AML-193 (cell line): ENCODE data around the gene ZNF343.
"Not testable (repeated sequence)": the region's sequence is repeated elsewhere in the genome, so short reads cannot be mapped to it uniquely, and the experiment has no call there.

ENCODE experiments used
- DNase-seq, 2 experiments: peaks; one replicate each; lab custom pipeline; 2025; lab: John Stamatoyannopoulos, UW

Gene ZNF343

DNA sequence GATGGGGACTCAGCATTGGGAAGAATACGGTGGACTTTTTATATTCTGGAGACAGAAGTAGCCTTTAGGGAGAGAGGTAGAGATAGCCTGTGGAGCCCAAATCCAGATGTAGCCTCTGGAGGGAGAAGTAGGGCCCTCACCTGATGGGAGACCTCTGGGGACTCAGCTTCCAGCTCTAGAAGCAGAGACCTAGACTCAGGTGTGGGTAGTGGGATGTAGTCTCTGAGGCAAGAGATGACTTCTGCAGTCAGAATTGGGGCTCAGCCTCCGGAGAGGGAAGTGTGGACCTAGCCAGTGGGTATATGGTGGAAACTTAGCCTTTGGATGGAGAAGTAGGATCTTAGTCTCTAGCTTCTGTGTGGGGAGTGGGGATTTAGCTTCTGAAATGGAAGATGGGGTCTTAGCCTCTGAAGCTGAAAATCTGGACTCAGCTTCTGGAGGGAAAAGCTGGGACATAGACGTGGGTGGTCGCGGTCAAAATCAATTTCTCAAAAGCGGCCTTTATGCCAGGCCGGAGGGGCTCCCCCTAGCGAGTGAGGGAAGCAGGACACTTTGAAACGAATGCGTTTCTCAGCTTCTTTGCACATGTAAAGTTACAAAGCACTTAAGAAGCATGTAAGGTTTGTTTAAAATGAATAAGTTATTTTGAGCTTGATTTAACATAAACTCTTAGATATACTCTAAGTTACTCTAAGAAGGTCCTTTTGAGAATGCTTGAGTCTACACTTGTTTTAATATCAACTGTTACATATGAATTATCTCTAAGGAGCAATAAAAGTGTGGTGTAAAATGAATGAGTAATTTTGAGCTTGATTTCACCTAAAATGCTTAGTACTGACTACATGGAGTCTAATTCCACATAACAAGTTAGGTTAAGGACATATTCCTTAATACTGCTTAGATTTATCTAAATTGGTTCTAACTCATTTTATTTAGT, 12.9 kb upstream of the ZNF343 start:
- DNase-seq: peak; percentile 25 to 36

DNA sequence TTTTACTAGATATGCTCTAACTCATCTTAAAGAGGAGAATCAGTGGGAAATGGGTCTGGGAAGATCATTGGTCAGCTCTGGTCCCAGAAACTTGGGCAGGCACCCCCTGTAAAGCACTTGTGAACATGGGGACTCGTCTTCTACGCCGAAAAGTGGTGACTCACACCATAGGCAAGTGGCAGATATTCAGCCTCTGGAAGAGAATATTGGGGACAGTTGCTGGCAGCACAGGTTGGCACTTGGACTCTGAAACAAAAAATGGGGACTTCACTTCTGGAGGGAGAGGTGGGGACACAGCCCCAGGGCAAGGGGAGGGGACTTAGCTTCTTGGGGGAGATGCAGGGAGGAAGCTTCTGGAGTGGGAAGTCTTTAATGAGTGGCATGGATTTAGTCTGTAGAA, 11.9 kb upstream of the ZNF343 start:
- no peak for DNase-seq

DNA sequence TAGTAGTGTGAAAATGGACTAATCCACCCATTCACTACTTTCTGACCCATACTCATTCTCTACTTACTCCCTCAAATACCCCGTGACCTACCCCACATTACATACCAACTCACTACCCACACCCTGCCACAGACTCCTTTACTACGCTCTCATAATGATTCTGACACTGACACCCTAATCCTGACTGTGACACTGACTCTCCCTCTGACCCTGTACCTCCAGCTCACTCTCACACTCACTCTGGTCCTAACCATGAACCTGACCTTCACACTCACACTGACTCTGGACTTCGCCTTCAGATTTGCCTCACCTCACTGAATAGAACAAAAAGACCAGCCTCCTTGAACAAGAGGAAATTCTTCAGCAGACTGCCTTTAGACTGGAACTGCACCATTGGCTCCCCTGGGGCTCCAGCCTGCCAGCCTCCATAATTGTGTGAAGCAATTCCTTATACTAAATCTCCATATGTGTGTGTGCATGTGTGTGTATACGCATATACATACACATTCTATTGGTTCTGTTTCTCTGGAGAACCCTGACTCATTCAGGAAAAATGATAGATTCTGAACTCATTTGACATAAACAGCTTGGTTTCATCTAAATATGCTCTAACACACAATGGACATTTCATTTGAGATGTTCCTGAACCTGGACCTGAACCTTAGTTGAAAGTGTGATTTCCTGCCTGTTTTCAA, 10.5 kb upstream of the ZNF343 start:
- no peak for DNase-seq

DNA sequence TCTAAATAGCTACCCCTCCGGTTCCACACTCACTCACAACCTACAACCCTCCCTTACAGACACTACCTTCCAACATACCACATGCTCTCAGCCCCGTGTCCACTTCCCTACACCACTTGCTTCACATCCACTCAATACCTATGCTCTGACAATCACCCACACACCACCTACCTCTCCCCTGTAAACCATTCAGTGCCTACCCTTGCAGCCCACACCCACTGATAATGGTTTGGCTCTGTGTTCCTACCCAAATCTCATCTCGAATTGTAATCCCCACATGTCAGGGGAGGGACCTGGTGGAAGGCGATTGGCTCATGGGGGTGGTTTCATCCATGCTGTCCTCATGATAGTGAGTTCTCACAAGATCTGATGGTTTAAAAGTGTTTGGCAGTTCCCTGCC, 9.8 kb upstream of the ZNF343 start:
- no peak for DNase-seq

DNA sequence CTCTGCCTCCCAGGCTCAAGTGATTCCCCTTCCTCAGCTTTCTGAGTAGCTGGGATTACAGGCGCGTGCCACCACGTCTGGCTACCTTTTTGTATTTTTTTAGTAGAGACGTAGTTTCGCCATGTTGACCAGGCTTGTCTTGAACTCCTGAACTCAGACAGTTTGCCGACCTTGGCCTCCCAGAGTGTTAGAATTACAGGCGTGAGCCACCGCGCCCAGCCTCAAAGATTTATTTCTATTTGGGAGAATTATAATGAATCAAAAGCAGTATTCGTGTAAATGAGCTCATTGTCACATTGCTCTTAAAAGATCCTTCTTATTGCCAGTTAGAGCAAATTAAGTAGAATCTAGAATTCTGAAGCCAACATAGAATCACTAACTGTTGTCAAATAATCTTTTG, 9.4 kb upstream of the ZNF343 start:
- DNase-seq: no peak

DNA sequence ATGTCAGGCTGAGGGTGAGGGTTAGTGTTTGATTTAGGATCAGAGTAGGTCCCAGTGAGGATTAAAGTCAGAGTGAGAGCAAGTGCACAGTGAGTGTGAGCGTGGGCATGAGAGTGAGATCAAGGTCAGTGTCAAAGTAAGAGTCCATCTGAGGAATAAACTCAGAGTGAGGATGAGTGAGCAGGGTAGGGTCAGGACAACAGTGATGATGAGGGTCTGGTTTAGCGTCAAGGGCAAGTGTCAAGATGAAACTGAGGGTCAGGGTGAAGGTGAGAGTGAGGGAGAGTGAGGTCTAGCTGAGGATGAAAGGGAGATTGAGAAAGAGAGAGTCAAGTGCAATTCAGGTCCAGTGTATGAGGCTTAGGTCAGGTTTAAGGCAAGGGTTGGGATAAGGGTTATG, 7.7 kb upstream of the ZNF343 start:
- DNase-seq: no peak

DNA sequence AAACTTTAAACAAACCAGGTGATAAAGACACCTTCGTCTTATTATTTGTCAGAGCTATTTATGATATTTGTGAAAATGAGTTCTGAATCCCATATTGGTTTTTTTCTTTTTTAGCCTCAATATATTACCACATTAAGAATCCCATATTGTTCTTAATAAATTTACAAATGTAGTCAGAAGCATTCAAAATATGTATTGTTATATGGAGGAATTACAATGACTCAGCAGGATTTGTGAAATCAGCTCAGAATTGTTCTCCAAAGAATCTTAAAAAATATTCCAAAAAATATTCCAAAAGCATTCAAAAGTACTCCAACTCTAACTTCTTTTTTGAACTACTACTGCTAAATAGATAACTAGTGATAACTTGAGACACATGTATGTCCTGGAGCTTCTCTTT, 6.5 kb upstream of the ZNF343 start:
- DNase-seq: no peak

DNA sequence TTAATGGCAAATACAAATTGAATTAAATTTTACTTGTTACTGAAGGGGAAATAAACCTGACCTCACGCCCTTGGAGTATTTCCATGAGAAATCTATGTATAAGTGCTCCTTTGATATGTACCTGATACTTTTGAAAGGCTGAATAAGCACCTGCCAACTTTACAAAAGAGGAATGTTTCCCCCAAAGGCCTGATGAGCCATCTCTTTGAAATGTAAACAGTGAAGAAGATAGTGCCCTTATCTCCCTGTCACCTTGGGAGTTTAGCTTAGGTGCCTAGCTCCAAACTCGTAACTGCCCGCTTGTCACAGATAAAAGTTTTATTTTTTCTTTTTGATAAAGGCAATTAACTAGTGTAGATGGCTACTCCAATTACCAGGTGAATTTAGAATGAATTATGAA, 1.1 kb upstream of the ZNF343 start:
- no peak for DNase-seq

DNA sequence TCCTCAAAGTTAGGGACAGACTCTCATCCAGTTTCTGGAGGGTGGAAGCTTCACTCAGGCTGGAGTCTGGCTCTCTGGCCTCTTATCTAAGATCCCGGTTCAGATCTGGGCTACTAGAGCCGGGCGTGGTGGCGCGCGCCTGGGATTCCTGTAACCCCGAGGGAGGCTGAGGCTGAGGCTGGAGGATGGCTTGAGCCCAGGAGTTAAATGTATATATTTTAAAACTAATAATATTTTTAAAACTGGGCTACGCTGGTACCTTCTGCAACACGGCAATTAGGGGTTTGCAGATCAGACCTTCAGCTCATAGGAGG, 710 bp upstream of the ZNF343 start:
- DNase-seq: no peak

DNA sequence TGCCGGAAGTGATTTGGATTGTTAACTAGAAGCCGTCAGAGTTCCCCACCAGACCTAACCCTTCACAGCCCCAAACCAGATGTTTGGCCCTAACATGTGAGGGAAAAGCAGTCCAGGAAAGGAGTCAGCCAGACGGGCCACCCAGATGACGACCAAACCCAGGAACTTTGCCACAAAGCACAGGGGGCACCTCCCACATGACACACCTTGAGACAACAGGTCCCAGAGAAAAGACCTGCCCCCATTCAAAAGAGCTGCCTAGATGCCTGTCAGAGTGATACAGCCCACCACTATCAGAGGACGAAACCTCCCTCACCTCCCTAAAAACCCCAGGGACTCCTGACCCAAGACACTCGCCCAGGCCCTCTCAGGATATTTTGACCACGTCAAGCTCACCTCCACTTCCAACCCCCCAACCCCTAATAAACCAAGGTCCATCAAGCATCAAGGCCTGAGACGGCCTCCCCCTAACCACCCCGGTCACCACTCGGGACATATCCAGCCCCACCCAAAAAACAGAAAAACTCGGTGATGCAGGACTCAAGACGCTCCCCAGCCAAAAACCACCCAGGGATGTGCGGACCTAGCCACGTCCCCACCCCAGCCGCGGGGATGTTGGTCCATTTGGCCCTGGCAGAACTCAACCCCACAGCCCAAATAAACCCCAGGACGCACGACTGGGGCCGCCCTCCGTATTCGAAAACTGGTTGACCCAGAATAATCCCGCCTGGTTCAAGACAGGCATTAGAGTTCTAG, 662 bp downstream of the ZNF343 start:
- DNase-seq: no peak

DNA sequence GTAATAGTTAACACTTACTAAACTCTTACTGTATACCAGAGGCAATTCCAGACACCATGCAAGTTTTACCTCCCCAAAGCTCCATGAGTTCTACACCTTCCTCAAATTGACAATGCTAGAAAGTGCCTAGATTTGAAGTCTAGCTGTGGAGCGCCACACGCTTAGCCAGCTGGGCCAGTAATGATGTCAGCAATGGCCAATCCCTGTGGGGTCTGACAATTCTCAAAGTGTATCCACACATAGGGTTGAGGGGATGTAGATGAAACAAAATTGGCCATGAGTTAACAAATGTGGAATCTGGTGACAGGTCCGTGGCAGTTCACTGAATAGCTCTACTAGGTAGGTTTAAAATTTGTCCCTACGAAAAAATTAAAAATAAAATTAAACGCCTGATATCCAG, 1.3 kb downstream of the ZNF343 start:
- no peak for DNase-seq

DNA sequence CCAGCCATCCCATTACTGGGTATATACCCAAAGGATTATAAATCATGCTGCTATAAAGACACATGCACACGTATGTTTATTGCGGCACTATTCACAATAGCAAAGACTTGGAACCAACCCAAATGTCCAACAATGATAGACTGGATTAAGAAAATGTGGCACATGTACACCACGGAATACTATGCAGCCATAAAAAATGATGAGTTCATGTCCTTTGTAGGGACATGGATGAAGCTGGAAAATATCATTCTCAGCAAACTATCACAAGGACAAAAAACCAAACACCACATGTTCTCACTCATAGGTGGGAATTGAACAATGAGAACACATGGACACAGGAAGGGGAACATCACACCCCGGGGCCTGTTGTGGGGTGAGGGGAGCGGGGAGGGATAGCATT, 2.3 kb downstream of the ZNF343 start:
- not testable (repeated sequence) for DNase-seq

DNA sequence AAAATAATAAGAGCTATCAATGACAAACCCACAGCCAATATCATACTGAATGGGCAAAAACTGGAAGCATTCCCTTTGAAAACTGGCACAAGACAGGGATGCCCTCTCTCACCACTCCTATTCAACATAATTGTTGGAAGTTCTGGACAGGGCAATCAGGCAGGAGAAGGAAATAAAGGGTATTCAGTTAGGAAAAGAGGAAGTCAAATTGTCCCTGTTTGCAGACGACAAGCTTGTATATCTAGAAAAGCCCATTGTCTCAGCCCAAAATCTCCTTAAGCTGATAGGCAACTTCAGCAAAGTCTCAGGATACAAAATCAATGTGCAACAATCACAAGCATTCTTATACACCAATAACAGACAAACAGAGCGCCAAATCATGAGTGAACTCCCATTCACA, 3.9 kb downstream of the ZNF343 start:
- not testable (repeated sequence) for DNase-seq

DNA sequence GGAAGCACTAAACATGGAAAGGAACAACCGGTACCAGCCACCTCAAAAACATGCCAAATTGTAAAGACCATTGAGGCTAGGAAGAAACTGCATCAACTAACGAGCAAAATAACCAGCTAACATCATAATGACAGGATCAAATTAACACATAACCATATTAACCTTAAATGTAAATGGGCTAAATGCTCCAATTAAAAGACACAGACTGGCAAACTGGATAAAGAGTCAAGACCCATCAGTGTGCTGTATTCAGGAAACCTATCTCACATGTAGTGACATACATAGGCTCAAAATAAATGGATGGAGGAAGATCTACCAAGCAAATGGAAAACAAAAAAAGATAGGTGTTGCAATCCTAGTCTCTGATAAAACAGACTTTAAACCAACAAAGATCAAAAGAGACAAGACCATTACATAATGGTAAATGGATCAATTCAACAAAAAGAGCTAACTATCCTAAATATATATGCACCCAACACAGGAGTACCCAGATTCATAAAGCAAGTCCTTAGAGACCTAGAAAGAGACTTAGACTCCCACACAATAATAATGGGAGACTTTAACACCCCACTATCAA, 5.8 kb downstream of the ZNF343 start:
- DNase-seq: not testable (repeated sequence)

DNA sequence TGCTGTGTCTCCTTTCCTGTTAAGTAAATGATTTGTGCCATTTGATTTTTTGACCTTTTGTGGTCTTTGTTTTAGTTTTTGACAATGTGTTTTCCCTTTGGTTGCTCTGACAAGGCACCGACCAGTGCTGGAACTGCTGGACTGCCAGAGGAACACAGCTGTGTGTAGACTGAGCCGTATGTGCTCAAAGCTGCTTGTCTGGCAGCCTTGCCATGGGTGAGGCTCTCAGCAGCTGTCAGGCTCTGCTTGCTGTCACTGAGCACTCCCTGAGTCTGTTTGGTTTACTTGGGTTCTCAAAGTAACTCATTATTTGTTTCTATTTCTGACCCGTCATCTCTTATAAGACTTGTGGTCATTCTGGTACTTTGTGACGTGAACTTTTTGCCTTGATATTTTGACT, 23.1 kb downstream of the ZNF343 start:
- no peak for DNase-seq

DNA sequence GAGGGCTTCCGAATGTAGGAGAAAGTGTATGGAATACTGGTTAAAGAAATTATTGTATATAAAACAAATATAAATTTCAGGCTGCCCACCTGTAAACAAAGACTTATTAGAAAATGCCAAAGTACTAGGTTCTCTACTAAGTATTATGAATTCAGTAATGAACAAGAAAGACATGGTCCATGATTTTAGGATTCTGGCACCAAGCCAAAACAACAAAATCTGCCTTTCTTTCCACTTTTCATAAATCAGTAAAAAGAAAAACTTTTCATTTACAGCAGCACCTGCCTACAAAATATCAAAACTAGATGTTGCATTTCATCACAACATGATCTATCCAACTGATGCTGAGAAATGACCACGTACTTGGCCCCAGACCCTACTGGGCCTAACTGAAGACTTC, 23.6 kb downstream of the ZNF343 start:
- DNase-seq: no peak

DNA sequence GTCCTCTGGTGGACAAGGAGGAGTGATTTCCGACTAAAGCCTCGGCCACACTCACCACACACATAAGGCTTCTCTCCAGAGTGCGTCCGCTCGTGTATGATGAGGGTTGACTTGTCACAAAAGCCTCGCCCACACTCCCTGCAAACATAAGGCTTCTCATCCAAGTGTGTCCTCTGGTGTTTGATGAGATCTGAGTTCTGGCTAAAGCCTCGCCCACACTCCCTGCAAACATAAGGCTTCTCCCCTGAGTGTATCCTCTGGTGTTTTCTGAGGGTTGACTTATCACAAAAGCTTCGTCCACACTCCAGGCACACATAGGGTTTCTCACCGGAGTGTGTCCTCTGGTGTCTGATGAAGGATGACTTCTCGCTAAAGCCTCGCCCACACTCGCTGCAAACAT, 25.2 kb downstream of the ZNF343 start:
- DNase-seq: no peak

DNA sequence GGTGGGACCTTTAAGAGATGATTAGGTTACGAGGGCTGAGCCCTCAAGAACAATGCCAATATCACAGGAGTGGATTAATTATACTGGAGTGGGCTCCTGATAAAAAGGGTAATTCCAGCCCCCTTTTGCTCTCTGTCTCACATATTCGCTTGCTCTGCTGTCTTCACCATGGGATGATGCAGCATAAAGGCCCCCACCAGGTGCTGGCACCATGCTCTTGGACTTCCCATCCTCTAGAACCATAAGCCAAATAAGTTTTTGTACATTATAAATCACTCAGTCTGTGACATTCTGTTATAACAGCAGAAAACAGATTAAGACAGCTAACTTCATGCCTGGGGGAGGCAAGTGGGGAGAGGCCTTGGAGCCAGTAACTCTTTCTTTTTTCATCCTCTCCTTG, 28.3 kb downstream of the ZNF343 start:
- DNase-seq: no peak

DNA sequence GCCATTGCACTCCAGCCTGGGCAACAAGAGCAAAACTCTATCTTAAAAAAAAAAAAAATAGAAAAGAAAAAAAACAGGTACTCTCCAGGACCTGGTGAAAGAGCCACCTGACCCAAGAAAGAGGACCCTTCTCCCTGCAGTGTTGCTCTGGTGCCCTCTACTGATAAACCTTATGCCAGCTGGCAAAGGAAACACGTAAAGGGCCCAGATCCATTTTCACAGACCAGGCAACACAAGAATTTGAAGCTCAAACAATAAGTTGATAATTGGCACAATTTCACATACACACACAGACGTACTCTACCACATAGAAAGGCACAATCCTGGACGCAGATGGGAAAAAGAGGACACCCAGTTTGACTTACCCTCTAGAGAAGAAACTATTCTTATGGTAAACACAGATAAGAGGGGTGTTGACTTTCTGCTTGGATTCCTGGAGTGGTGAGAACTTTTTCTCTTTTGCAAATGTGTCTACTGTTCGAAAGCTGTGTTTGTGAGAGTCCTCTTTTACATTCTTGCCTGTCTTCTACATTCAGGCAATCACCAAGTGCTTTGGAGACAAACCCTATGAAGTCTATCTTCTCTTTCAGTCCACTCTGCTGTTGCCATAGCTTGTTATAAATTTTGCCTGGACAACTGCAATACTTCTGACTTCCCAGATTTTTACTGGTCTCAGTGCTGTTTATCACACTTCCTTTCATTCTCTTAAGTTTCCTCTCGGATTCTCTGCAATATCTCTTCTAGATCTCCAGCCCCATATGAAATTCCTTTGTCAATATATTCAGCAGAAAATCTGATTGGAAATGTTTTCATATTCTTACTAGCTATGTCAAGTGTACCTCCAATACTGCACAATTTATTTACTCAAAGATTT, 31.7 kb downstream of the ZNF343 start:
- DNase-seq: no peak

DNA sequence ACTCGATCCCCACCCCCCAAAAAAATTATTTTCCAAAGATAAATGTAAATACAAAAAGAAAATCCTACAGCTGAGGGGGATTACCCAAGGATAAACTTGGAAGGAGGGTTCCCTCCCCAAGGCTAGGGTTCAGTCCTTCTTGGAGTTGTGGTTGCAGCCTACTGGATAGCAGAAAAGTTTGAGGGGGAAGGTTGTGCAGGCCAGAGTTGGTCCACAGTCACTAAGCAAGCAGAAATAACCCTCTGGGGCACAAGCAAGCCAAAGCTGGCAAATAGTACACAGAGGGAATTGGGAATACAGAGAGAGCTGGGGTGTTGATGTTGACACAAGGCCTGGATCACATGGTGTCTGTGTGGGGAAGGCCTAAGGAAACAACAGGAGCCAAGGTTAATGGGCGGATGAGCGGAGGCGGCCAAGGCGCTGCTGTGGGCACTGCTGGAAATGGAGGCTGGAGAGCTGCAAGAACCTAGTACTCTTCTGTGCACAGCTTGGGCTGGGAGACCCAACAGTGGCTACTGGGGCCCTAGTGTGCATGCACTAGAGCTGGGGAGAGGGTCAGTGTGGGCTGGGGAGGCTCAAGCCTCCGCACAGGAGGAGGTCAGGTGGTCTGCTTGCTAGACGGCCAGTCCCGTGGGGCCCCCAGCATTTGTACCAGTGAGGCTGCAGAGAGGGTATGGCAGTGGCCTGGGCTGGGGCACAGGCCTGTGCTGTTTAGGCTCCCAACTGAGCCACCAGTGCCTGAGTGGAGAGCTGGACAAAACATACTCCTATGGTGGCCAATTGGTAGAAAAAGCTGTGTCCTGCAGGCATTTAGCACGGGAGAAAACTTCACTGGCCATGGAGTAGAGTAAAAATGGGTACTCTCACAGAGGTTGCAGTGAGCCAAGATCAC, 32.6 kb downstream of the ZNF343 start:
- no peak for DNase-seq

DNA sequence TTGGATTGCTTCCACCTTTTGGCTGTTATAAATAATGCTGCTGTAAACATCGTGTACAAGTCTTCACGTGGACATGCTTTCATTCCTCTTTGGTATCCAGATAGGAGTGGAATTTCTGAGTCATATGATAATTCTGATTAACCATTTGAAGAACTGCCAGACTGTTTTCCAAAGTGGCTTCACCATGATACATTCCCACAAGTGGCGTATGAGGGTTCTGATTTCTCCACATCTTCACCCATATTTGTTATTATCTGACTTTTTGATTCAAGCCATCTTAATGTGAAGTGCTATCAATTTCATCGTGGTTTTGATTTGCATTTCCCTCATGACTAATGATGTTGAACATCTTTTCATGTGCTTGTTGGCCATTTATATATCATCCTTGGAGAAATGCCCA, 35.2 kb downstream of the ZNF343 start:
- no peak for DNase-seq
